Prostate gland (tissue), 2 donors: ENCODE data around the gene LZTR1.

ENCODE experiments used
- POLR2A ChIP-seq: fragments of 450-650 bp; IDR thresholded peaks from one replicate; pipeline ENCODE4 v1.6.1; 2016; ENCODE audit warnings: antibody characterized with exemption, mild to moderate bottlenecking
- TF ChIP-seq, protein P1 (sequence below), 4 experiments: fragments of 200-600 bp in 2 of 4; fragments of 450-650 bp in 2 of 4; sonication (generic) in 2 of 4; IDR thresholded peaks; 1 replicate in 3 of 4; 2 replicates in 1 of 4; pipeline ENCODE4 v1.5.1; 2016 to 2019; ENCODE audit warnings: antibody characterized with exemption in 4 of 4, mild to moderate bottlenecking in 2 of 4, moderate library complexity in 2 of 4

- TF ChIP-seq, protein P1, sequence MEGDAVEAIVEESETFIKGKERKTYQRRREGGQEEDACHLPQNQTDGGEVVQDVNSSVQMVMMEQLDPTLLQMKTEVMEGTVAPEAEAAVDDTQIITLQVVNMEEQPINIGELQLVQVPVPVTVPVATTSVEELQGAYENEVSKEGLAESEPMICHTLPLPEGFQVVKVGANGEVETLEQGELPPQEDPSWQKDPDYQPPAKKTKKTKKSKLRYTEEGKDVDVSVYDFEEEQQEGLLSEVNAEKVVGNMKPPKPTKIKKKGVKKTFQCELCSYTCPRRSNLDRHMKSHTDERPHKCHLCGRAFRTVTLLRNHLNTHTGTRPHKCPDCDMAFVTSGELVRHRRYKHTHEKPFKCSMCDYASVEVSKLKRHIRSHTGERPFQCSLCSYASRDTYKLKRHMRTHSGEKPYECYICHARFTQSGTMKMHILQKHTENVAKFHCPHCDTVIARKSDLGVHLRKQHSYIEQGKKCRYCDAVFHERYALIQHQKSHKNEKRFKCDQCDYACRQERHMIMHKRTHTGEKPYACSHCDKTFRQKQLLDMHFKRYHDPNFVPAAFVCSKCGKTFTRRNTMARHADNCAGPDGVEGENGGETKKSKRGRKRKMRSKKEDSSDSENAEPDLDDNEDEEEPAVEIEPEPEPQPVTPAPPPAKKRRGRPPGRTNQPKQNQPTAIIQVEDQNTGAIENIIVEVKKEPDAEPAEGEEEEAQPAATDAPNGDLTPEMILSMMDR (IDR thresholded peaks at IDR 0.05), result no peak
- TF ChIP-seq POLR2A, result no peak
These were observed 16.8 kb upstream of the LZTR1 start for GRCh38 chr22:20965104-20965887.
